GM18499 (cell line): Measurements from ENCODE around the gene BLNK.
A peak's percentile ranks its signal among the peaks of the same experiment; 100 is the strongest.

ENCODE experiments used
- ATAC-seq: cut with Tn5 transposase; IDR thresholded peaks from one replicate; pipeline ENCODE4 v1.9.1; 2021; ENCODE audit warnings: moderate number of reproducible peaks; ENCODE audit not compliant: insufficient read depth, unreplicated experiment

The BLNK gene

GRCh38 chr10:96264938-96265337 is 6.4 kb downstream of the BLNK start:
- no peak for ATAC-seq

- no peak for ATAC-seq
Observed at GRCh38 chr10:96263669-96264068, 7.7 kb downstream of the BLNK start.

GRCh38 chr10:96263176-96263575 is 8.2 kb downstream of the BLNK start:
- no peak for ATAC-seq

- ATAC-seq = no peak
Observed at GRCh38 chr10:96261930-96262329, 9.4 kb downstream of the BLNK start.

GRCh38 chr10:96261132-96261531 is 10.2 kb downstream of the BLNK start:
- no peak for ATAC-seq

GRCh38 chr10:96260014-96260413 is 11.4 kb downstream of the BLNK start:
- no peak for ATAC-seq

GRCh38 chr10:96259150-96259549 is 12.2 kb downstream of the BLNK start:
- ATAC-seq = no peak

- ATAC-seq = no peak
Observed at GRCh38 chr10:96257944-96258343, 13.4 kb downstream of the BLNK start.

GRCh38 chr10:96255549-96256333 is 15.6 kb downstream of the BLNK start:
- ATAC-seq = no peak

GRCh38 chr10:96254976-96255375 is 16.4 kb downstream of the BLNK start:
- no peak for ATAC-seq

- ATAC-seq = no peak
Observed at GRCh38 chr10:96252730-96253129, 18.6 kb downstream of the BLNK start.

GRCh38 chr10:96250349-96250748 is 21.0 kb downstream of the BLNK start:
- ATAC-seq = no peak

GRCh38 chr10:96249264-96249663 is 22.1 kb downstream of the BLNK start:
- no peak for ATAC-seq

- ATAC-seq = peak; percentile 93
Observed at GRCh38 chr10:96244354-96244753, 27.0 kb downstream of the BLNK start.

GRCh38 chr10:96243296-96243695 is 28.1 kb downstream of the BLNK start:
- no peak for ATAC-seq

GRCh38 chr10:96242822-96243221 is 28.5 kb downstream of the BLNK start:
- ATAC-seq = no peak

- ATAC-seq = no peak
Observed at GRCh38 chr10:96238646-96239623, 32.4 kb downstream of the BLNK start.

- no peak for ATAC-seq
Observed at GRCh38 chr10:96236876-96237275, 34.5 kb downstream of the BLNK start.

GRCh38 chr10:96236090-96236478 is 35.3 kb downstream of the BLNK start:
- no peak for ATAC-seq

- no peak for ATAC-seq
Observed at GRCh38 chr10:96235326-96236089, 35.9 kb downstream of the BLNK start.

GRCh38 chr10:96233959-96234358 is 37.4 kb downstream of the BLNK start:
- no peak for ATAC-seq
